GM23338 (cell line): Measurements from ENCODE around the gene CLDN7.

Experiments
- CREB1 ChIP-seq: fragments of 250-450 bp; sonication (Bioruptor Pico); IDR thresholded peaks from 2 replicates; pipeline ENCODE4 v1.5.0; 2020; ENCODE audit warnings: low read depth, mild to moderate bottlenecking, moderate library complexity
- ETS1 ChIP-seq: IDR thresholded peaks from 2 replicates; pipeline ENCODE4 v1.6.1; 2016; ENCODE audit warnings: antibody characterized with exemption
- EZH2 ChIP-seq: fragments of 200-600 bp; sonication (generic); IDR thresholded peaks from one replicate; pipeline ENCODE4 v1.8.0; 2017; ENCODE audit warnings: antibody characterized with exemption, mild to moderate bottlenecking, low read depth; ENCODE audit not compliant: unreplicated experiment
- EZH2phosphoT487 ChIP-seq: fragments of 200-600 bp; sonication (generic); IDR thresholded peaks from one replicate; pipeline ENCODE4 v1.8.1; 2018; ENCODE audit warnings: antibody characterized with exemption; ENCODE audit not compliant: unreplicated experiment
- JUNB ChIP-seq: IDR thresholded peaks from one replicate; pipeline ENCODE4 v1.6.1; 2016; ENCODE audit warnings: antibody characterized with exemption; ENCODE audit not compliant: unreplicated experiment
- POLR2AphosphoS5 ChIP-seq: IDR thresholded peaks from 2 replicates; pipeline ENCODE4 v1.6.1; 2016; ENCODE audit warnings: antibody characterized with exemption, low read depth
- REST ChIP-seq: IDR thresholded peaks from one replicate; pipeline ENCODE4 v1.6.1; 2018; ENCODE audit warnings: antibody characterized with exemption; ENCODE audit not compliant: unreplicated experiment
- STAT1 ChIP-seq: IDR thresholded peaks from one replicate; pipeline ENCODE4 v1.6.1; 2016; ENCODE audit warnings: antibody characterized with exemption; ENCODE audit not compliant: unreplicated experiment
- ZNF114 ChIP-seq: fragments of 250-450 bp; sonication (Bioruptor Pico); IDR thresholded peaks from 2 replicates; pipeline ENCODE4 v1.5.0; 2020; ENCODE audit warnings: mild to moderate bottlenecking, moderate library complexity
- ZNF331 ChIP-seq: fragments of 250-450 bp; sonication (Bioruptor Pico); IDR thresholded peaks from 2 replicates; pipeline ENCODE4 v1.5.0; 2020; ENCODE audit warnings: low read depth, mild to moderate bottlenecking, moderate library complexity
- TF ChIP-seq, protein P1 (sequence below), 2 experiments: fragments of 200-600 bp in 1 of 2; sonication (generic) in 1 of 2; conservative IDR thresholded peaks; 2 replicates each; pipeline versions ENCODE4 v1.5.1 to v1.6.1; 2016 to 2017; ENCODE audit warnings: antibody characterized with exemption in 2 of 2, low read depth in 2 of 2, mild to moderate bottlenecking in 2 of 2, moderate library complexity in 1 of 2
- TF ChIP-seq, protein P2 (sequence below): fragments of 250-450 bp; sonication (Bioruptor Pico); IDR thresholded peaks from 2 replicates; pipeline ENCODE4 v1.5.0; 2020; ENCODE audit warnings: mild to moderate bottlenecking, moderate library complexity

DNA sequence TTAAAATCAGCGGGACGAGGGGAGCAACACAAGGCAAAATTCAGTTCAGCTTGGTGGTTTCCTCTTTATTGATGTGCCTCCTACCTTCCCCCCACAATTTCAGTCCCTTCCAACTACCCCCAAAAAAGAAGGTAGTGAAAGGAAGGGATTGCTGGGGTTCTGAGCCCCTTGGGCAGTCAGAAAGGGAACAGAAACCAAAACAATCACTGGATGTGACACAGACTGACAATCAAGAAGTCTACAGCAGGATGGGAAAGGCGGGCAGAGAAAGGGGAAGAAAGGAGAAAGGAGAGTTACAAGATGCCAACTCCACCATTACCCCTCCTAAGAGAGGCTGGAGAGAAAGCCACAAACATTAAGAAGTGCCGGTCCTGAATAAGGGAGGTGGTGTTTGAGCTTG lies 21.9 kb downstream of the CLDN7 start:
- TF ChIP-seq, protein P1, sequence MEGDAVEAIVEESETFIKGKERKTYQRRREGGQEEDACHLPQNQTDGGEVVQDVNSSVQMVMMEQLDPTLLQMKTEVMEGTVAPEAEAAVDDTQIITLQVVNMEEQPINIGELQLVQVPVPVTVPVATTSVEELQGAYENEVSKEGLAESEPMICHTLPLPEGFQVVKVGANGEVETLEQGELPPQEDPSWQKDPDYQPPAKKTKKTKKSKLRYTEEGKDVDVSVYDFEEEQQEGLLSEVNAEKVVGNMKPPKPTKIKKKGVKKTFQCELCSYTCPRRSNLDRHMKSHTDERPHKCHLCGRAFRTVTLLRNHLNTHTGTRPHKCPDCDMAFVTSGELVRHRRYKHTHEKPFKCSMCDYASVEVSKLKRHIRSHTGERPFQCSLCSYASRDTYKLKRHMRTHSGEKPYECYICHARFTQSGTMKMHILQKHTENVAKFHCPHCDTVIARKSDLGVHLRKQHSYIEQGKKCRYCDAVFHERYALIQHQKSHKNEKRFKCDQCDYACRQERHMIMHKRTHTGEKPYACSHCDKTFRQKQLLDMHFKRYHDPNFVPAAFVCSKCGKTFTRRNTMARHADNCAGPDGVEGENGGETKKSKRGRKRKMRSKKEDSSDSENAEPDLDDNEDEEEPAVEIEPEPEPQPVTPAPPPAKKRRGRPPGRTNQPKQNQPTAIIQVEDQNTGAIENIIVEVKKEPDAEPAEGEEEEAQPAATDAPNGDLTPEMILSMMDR (conservative IDR thresholded peaks at IDR 0.05; ENCODE audit: low read depth in 2 of 2), result no peak
- TF ChIP-seq POLR2AphosphoS5, result no peak
- TF ChIP-seq CREB1 (CRISPR knock-in tag), result no peak
- TF ChIP-seq EZH2phosphoT487, result no peak
- TF ChIP-seq EZH2, result no peak
- no peak for TF ChIP-seq REST
- TF ChIP-seq STAT1, result no peak
- TF ChIP-seq ZNF114 (CRISPR knock-in tag), result no peak
- TF ChIP-seq JUNB, result no peak
- TF ChIP-seq ETS1, result no peak
- TF ChIP-seq, protein P2, sequence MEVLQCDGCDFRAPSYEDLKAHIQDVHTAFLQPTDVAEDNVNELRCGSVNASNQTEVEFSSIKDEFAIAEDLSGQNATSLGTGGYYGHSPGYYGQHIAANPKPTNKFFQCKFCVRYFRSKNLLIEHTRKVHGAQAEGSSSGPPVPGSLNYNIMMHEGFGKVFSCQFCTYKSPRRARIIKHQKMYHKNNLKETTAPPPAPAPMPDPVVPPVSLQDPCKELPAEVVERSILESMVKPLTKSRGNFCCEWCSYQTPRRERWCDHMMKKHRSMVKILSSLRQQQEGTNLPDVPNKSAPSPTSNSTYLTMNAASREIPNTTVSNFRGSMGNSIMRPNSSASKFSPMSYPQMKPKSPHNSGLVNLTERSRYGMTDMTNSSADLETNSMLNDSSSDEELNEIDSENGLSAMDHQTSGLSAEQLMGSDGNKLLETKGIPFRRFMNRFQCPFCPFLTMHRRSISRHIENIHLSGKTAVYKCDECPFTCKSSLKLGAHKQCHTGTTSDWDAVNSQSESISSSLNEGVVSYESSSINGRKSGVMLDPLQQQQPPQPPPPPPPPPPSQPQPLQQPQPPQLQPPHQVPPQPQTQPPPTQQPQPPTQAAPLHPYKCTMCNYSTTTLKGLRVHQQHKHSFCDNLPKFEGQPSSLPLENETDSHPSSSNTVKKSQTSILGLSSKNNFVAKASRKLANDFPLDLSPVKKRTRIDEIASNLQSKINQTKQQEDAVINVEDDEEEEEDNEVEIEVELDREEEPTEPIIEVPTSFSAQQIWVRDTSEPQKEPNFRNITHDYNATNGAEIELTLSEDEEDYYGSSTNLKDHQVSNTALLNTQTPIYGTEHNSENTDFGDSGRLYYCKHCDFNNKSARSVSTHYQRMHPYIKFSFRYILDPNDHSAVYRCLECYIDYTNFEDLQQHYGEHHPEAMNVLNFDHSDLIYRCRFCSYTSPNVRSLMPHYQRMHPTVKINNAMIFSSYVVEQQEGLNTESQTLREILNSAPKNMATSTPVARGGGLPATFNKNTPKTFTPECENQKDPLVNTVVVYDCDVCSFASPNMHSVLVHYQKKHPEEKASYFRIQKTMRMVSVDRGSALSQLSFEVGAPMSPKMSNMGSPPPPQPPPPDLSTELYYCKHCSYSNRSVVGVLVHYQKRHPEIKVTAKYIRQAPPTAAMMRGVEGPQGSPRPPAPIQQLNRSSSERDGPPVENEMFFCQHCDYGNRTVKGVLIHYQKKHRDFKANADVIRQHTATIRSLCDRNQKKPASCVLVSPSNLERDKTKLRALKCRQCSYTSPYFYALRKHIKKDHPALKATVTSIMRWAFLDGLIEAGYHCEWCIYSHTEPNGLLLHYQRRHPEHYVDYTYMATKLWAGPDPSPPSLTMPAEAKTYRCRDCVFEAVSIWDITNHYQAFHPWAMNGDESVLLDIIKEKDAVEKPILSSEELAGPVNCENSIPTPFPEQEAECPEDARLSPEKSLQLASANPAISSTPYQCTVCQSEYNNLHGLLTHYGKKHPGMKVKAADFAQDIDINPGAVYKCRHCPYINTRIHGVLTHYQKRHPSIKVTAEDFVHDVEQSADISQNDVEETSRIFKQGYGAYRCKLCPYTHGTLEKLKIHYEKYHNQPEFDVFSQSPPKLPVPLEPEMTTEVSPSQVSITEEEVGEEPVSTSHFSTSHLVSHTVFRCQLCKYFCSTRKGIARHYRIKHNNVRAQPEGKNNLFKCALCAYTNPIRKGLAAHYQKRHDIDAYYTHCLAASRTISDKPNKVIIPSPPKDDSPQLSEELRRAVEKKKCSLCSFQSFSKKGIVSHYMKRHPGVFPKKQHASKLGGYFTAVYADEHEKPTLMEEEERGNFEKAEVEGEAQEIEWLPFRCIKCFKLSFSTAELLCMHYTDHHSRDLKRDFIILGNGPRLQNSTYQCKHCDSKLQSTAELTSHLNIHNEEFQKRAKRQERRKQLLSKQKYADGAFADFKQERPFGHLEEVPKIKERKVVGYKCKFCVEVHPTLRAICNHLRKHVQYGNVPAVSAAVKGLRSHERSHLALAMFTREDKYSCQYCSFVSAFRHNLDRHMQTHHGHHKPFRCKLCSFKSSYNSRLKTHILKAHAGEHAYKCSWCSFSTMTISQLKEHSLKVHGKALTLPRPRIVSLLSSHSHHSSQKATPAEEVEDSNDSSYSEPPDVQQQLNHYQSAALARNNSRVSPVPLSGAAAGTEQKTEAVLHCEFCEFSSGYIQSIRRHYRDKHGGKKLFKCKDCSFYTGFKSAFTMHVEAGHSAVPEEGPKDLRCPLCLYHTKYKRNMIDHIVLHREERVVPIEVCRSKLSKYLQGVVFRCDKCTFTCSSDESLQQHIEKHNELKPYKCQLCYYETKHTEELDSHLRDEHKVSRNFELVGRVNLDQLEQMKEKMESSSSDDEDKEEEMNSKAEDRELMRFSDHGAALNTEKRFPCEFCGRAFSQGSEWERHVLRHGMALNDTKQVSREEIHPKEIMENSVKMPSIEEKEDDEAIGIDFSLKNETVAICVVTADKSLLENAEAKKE (CRISPR knock-in tag), result no peak
- no peak for TF ChIP-seq ZNF331 (CRISPR knock-in tag)
